SK-N-MC (cell line): ENCODE data around the gene FDX2.

Experiments
- EZH2 ChIP-seq: fragments of 200-600 bp; sonication (generic); IDR thresholded peaks from one replicate; pipeline ENCODE4 v1.6.1; 2017; ENCODE audit warnings: antibody characterized with exemption
- POLR2AphosphoS5 ChIP-seq: IDR thresholded peaks from 2 replicates; pipeline ENCODE4 v1.6.1; 2012; ENCODE audit warnings: mild to moderate bottlenecking, low read depth, low read length, borderline replicate concordance

DNA sequence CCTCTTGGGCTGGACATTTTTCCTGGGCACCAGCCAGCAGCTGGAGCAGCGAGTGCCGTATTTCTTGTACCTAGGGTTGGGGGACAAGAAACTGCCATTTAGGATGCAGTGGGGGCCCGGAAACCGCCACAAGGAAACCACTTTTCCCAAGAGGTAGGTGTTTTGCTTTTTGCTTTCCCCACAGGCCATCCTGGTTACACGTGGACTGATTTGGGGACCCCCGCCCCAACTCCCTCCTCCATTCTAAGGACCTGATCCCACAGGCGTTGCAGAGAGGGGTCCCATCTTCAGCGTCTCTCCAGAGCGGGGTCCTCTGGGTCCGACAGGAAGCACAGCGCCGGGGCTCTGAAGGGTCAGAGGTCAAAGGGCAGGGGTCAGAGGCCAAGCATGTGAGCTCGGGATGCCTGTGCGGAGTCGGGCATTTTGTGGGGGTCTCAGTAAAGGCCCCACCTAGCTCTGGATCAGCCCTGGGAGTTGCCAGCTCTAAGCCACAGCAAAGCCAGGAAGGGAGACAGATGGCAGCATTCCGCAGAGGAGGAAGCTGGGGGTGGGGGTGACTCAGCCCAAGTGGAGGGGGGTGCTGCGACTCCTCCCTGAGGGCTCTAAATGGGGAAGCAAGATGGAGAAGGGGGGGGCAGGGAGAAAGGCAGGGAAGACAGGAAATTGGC lies 10.5 kb downstream of the FDX2 start:
- TF ChIP-seq EZH2 = no peak
- no peak for TF ChIP-seq POLR2AphosphoS5
